ENCODE measurements around the gene MOK.

GRCh38 chr14:102239231-102239630 lies 65.7 kb downstream of the MOK start:
- TF ChIP-seq POLR2A (IDR thresholded peaks at IDR 0.05): no peak
- TF ChIP-seq, protein P1, sequence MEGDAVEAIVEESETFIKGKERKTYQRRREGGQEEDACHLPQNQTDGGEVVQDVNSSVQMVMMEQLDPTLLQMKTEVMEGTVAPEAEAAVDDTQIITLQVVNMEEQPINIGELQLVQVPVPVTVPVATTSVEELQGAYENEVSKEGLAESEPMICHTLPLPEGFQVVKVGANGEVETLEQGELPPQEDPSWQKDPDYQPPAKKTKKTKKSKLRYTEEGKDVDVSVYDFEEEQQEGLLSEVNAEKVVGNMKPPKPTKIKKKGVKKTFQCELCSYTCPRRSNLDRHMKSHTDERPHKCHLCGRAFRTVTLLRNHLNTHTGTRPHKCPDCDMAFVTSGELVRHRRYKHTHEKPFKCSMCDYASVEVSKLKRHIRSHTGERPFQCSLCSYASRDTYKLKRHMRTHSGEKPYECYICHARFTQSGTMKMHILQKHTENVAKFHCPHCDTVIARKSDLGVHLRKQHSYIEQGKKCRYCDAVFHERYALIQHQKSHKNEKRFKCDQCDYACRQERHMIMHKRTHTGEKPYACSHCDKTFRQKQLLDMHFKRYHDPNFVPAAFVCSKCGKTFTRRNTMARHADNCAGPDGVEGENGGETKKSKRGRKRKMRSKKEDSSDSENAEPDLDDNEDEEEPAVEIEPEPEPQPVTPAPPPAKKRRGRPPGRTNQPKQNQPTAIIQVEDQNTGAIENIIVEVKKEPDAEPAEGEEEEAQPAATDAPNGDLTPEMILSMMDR (IDR thresholded peaks at IDR 0.05 in 4 of 5, conservative IDR thresholded peaks at IDR 0.05 in 1 of 5): no peak
